GM21447 (cell line): ENCODE results near the gene LUC7L.
"Not testable (repeated sequence)": the region's sequence is repeated elsewhere in the genome, so short reads cannot be mapped to it uniquely, and the experiment has no call there.

Source experiments
- ATAC-seq: cut with Tn5 transposase; IDR thresholded peaks from one replicate; pipeline ENCODE4 v1.9.1; 2021; ENCODE audit not compliant: unreplicated experiment

The LUC7L gene

GRCh38 chr16:263944-264343 lies 34.7 kb upstream of the LUC7L start:
- ATAC-seq: no peak

DNA sequence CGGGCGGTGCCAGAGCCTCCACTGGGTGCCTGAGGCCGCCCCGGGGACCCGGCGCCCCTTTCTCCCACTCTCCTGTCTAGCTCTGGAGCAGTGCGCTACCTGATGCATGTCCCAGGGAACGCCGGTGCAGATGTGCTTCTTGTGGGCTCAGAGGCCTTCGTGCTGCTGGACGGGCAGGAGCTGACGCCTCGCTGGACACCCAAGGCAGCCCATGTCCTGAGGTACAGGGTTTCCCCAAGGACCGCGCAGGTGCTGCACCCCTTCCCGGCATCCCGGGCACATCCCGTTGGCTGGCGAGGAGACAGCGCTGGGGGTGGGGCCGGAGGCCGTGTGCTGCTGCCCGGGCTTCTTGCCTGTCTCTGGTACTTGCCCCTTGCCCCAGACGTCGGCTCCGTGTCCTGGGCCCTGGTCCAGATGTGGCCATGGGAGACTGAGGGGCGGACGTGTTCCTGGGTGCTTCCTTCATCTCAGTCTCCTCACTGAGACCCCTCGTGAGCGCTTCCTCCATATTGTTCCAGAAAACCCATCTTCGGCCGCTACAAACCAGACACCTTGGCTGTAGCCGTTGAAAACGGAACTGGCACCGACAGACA lies 34.0 kb upstream of the LUC7L start:
- no peak for ATAC-seq

DNA sequence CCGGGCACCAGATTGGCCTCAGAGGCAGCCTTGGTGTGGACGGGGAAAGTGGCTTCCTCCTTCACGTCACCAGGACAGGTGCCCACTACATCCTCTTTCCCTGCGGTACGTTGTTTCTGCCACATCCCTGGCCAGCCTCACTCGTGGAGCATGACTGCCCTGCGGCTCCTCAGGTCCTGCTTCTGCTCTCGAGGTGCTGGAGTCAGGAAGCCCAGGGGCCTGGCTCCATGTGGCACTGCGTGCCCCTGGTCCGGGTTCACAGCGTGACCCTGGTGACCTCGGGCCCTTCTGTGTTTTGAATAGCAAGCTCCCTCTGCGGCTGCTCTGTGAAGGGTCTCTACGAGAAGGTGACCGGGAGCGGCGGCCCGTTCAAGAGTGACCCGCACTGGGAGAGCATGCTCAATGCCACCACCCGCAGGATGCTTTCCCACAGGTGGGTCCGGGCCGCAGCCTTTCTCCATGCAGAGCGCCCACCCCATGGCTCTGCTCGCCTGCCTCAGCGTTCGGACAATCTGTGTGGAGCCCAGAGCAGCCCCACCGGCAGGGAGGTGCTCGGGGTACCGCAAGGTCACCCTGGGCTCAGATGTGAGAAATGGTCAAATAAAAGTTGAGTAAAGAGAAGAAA lies 33.0 kb upstream of the LUC7L start:
- ATAC-seq: no peak

- ATAC-seq: no peak
These were observed 31.9 kb upstream of the LUC7L start for GRCh38 chr16:261031-261691.

DNA sequence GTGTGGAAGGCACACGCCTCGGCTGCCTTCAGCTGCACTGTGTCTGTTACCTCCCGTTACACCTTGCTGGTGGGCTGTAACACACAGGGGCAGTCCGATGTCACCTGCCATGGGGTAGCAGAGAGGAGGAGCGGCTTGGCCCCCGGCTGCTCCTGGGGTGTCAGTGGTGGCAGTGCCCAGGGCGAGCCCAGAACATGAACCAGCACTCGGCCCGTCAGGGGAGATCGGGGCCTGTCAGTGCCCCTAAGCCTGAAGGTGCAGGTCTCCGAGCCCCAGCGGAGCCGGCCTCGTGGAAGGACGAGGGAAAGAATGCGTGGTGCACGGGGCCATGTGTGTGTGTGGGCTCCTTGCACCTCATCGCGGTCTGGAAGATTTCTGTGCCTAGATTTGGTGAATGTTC lies 31.1 kb upstream of the LUC7L start:
- ATAC-seq: no peak

DNA sequence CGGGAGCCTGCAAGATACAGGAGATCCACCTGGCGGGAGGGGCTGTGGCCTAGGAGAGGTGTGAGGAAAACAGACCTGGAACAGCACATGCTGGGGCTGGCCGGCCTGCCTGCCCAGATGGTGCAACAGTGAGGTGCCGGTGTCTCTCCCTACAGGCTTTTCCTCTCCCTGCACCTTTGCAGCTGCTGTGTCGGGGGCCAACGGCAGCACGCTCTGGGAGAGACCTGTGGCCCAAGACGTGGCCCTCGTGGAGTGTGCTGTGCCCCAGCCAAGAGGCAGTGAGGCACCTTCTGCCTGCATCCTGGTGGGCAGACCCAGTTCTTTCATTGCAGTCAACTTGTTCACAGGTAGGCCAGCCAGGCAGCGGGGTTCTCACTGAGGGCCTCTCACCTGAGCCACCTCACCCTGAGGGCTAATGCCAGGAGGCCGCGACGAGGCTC lies 30.6 kb upstream of the LUC7L start:
- no peak for ATAC-seq

- no peak for ATAC-seq
These were observed 30.0 kb upstream of the LUC7L start for GRCh38 chr16:259226-259625.

- ATAC-seq: not testable (repeated sequence)
These were observed 28.8 kb upstream of the LUC7L start for GRCh38 chr16:258091-258490.

DNA sequence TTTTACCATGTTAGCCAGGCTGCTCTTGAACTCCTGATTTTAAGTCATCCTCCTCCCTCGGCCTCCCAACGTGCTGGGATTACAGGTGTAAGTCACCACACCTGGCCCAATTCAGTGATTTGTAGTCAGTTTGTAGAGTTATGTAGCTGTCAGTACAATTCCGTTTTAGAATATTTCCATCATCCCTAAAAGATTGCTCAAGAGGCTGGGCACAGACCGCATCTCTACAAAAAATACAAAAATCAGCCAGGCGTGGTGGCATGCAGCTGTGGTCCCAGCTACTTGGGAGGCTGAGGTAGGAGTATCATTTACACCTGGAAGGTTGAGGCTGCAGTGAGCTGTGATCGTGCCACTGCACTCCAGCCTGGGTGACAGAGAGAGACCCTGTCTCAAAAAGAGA lies 25.9 kb upstream of the LUC7L start:
- no peak for ATAC-seq

DNA sequence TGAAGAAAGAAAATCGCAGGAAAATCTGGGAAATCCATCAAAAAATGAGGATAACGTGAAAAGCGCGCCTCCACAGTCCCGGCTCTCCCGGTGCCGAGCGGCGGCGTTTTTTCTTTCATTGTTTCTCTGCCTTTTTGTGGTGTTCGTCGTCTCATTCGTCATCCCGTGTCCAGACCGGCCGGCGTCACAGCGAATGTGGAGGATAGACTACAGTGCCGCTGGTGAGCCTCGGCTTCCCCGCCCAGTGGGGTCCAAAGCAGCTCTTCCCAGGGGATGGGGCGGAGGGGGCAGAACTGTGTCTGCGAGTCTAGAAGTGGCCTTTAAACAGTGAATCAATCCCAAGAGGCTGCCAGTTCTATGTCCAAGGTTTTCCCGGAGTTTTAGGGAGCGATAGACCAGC lies 25.2 kb upstream of the LUC7L start:
- ATAC-seq: no peak

DNA sequence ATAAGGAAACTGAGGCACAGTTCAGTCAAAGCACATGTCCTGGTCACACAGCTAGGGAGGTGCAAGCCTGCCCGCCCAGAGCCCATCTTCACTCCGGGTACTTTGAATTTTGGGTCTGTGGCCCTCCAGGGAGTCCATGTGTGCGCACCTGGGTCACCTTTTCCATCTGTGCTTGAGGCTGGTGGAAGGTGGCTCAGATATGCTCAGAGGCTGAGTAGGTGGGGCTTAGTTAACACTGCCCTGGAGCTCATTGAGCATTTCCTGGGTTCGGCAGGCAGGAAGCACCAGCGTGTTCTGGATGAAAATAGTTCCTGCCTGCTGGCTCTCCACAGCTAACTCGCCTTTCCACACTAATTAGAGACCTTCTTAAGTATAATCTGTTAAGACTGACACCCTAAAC lies 24.6 kb upstream of the LUC7L start:
- no peak for ATAC-seq

- peak; percentile 73 for ATAC-seq
These were observed 23.4 kb upstream of the LUC7L start for GRCh38 chr16:252366-253337.

DNA sequence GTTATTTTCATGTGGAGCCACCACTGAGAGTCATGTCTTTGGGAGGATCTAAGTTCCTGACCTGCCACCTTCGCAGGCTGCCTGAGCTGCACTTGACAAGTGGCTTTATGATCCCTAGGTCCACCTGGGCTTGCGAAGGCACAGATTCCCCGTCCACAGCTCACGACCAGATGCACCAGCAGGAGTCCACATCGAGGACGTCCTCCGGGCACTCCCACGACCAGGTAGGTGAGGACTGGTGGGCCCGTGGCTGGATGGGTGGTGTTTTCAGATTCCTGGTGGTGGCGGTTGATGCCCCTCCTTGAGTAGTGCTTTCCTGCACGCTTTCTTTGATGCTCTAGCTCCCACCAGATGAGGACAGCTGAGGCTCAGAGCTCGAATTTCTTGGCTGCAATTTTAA lies 20.2 kb upstream of the LUC7L start:
- no peak for ATAC-seq

GRCh38 chr16:247027-247426 lies 17.8 kb upstream of the LUC7L start:
- no peak for ATAC-seq

DNA sequence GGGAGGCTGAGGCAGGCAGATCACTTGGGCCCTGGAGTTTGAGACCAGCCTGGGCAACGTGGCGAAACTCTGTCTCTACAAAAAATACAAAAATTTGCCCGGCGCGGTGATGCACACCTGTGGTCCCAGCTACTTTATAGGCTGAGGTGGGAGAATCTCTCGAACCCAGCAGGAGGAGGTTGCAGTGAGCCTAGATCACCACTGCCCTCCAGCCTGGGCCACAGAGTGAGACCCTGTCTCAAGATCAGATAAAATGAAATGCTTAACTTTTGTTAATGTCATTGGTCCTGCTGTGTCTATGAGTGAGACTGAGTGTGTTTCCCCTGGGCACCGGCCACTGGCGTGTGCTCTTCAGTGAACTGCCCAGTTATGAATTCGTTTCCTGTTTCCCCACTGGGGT lies 15.9 kb upstream of the LUC7L start:
- ATAC-seq: no peak

DNA sequence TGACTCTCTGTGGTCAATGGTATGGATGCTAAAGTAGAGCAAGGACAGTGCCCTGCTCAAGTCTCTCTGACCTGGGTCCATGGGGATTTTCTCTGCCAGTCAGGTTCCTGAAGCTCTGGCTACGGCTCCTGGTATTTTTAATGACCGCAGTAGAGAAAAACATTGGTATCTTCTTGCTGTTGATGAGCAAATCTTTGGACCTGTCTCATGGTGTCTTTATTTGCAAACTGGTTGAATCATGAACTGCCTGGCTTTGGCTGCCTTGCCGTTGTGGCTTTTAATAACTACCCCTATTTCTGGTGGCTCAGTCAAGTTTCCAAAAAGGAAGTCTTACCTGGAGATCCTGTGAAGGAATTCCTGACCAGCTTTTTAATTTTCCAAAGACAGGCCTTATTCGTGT lies 14.1 kb upstream of the LUC7L start:
- no peak for ATAC-seq

GRCh38 chr16:242281-242680 lies 13.0 kb upstream of the LUC7L start:
- no peak for ATAC-seq

GRCh38 chr16:240559-240958 lies 11.3 kb upstream of the LUC7L start:
- no peak for ATAC-seq

DNA sequence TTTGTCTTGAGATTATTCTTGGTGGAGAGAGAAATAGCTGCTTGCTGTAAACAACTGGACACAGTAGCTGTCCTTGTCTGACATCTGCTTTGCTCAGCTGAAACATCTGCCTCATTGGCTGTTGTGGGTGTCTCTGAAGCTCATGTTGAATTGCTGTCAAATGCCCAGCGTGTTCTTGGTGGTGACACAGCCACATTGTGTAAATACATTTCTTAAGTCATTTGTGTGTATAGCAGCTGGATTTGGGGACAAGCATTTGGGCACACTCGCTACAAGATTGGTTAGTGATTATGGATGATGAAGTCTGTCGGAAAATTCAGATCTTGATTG lies 10.7 kb upstream of the LUC7L start:
- ATAC-seq: no peak

DNA sequence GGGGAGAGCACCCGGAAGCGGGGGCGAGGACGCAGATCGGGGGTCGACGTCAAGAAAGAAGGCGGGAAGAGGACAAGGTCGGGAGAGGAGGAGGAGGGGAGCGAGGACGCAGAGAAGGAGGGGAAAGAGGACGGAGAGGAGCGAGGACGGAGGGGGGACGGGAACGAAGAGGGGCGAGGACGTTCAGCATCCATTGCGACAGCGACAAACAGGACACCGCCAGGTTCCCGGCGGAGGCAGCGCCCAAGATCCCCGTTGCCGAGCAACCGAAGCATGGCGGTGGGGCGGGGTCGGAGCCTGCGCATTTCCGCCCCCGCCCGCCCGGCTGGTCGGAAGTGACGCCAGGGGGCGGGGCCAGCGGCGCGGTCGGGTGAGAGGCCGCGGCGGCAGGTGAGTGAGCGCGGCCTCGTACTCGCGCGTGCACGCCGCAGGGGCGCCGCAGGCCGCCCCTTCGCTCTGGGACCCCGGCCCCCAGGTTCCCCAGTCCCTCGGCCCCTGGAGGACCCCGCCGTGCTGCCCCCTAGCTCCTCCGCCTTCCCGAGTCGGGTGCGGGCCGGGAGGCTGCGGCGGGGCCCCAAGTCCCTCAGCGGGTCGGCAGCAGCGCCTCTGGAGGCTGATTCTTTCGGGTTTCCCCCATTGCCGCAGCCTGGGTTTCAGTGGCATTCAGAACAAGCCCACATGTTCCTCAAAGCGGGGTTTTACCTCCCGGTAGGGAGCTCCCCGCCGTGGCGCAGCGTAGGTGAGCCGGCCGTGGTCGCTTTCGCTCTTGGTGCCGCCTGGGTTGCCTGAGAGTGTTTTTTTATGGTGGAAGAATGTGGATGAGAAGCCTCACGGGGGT lies 5.4 kb upstream of the LUC7L start, which contains the start of gene FAM234A:
Gene FAM234A, plus strand, starts transcription at position 354 of the 838 bp plus-strand sequence. CDS start 19,593 bp downstream, outside the sequence.
- peak; percentile 75 for ATAC-seq

DNA sequence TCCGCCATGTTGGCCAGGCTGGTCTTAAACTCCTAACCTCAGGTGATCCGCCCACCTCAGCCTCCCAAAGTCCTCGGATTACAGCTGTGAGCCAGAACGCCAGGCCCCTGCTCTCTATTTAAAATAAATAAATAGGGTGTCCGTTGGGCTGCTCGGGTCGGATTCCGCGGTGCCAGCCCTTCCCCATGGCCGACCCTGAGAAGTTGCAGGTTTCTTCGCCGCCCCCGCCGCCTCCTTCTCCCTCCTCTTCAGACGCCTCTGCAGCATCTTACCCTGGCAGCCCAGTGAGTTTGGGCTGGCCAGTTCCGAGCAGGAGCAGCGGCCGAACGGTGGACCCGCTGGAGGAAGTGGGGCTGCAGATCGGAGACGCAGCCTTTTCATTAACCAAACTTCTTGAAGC lies 1.7 kb upstream of the LUC7L start:
- no peak for ATAC-seq
